HL-60 (cell line): Measurements from ENCODE around the gene KRT3.

ENCODE experiments used
- DNase-seq, 2 experiments: peaks; one replicate each; pipeline ENCODE4 v3.0.0-alpha.2; 2010 to 2020; ENCODE audit warnings: low read depth in 1 of 2, low spot score in 1 of 2
- H3K27ac ChIP-seq: fragments of 250-450 bp; sonication (Bioruptor Pico); replicated peaks from 2 replicates; pipeline ENCODE4 v1.5.1; 2020; ENCODE audit warnings: mild to moderate bottlenecking, moderate library complexity
- H3K27me3 ChIP-seq: fragments of 250-450 bp; sonication (Bioruptor Pico); 2 replicates; pipeline ENCODE4 v1.5.1; 2021; ENCODE audit warnings: mild to moderate bottlenecking, moderate library complexity; ENCODE audit not compliant: insufficient read depth, poor library complexity, severe bottlenecking
- H3K4me3 ChIP-seq: replicated peaks from 2 replicates; pipeline ENCODE4 v1.5.1; 2011; ENCODE audit warnings: mild to moderate bottlenecking, control low read depth, low read length; ENCODE audit not compliant: insufficient read depth
- GABPA ChIP-seq: IDR thresholded peaks from 2 replicates; pipeline ENCODE4 v1.6.1; 2012; ENCODE audit warnings: low read depth
- POLR2AphosphoS5 ChIP-seq: IDR thresholded peaks from 2 replicates; pipeline ENCODE4 v1.6.1; 2012; ENCODE audit warnings: low read depth
- SPI1 ChIP-seq: IDR thresholded peaks from 2 replicates; pipeline ENCODE4 v1.6.1; 2012; ENCODE audit warnings: low read depth, mild to moderate bottlenecking, borderline replicate concordance
- TF ChIP-seq, protein P1 (sequence below): IDR thresholded peaks from 2 replicates; pipeline ENCODE4 v1.6.1; 2012; ENCODE audit warnings: low read depth; ENCODE audit not compliant: insufficient replicate concordance
- TF ChIP-seq, protein P2 (sequence below): IDR thresholded peaks from one replicate; pipeline ENCODE4 v1.5.1; 2011; ENCODE audit warnings: low read length, control low read depth, inconsistent platforms; ENCODE audit not compliant: insufficient read depth

KRT3 gene

DNA sequence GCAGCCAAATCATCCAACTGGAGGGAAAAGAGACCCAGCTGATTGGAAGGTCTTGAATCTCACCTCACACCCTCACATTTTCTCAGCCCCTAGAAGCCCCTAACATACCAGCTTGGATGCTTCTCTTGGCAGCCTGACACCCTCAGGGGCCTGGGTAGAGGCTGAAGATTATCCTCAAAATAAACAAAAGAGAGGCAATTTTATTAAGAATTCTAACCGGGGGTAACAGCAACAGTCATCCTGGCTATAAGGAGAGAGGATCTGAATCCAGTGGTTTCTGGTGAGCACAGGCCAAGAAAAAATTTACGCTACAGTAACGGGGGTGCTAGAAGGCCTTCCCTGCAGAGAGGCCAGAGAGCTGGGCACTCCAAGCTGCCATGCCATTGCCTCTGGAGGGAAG, 40.4 kb downstream of the KRT3 start:
- no peak overlapping the region for H3K4me3 ChIP-seq
- TF ChIP-seq GABPA = no peak
- TF ChIP-seq, protein P1, sequence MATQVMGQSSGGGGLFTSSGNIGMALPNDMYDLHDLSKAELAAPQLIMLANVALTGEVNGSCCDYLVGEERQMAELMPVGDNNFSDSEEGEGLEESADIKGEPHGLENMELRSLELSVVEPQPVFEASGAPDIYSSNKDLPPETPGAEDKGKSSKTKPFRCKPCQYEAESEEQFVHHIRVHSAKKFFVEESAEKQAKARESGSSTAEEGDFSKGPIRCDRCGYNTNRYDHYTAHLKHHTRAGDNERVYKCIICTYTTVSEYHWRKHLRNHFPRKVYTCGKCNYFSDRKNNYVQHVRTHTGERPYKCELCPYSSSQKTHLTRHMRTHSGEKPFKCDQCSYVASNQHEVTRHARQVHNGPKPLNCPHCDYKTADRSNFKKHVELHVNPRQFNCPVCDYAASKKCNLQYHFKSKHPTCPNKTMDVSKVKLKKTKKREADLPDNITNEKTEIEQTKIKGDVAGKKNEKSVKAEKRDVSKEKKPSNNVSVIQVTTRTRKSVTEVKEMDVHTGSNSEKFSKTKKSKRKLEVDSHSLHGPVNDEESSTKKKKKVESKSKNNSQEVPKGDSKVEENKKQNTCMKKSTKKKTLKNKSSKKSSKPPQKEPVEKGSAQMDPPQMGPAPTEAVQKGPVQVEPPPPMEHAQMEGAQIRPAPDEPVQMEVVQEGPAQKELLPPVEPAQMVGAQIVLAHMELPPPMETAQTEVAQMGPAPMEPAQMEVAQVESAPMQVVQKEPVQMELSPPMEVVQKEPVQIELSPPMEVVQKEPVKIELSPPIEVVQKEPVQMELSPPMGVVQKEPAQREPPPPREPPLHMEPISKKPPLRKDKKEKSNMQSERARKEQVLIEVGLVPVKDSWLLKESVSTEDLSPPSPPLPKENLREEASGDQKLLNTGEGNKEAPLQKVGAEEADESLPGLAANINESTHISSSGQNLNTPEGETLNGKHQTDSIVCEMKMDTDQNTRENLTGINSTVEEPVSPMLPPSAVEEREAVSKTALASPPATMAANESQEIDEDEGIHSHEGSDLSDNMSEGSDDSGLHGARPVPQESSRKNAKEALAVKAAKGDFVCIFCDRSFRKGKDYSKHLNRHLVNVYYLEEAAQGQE = no peak
- TF ChIP-seq, protein P2, sequence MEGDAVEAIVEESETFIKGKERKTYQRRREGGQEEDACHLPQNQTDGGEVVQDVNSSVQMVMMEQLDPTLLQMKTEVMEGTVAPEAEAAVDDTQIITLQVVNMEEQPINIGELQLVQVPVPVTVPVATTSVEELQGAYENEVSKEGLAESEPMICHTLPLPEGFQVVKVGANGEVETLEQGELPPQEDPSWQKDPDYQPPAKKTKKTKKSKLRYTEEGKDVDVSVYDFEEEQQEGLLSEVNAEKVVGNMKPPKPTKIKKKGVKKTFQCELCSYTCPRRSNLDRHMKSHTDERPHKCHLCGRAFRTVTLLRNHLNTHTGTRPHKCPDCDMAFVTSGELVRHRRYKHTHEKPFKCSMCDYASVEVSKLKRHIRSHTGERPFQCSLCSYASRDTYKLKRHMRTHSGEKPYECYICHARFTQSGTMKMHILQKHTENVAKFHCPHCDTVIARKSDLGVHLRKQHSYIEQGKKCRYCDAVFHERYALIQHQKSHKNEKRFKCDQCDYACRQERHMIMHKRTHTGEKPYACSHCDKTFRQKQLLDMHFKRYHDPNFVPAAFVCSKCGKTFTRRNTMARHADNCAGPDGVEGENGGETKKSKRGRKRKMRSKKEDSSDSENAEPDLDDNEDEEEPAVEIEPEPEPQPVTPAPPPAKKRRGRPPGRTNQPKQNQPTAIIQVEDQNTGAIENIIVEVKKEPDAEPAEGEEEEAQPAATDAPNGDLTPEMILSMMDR = no peak
- no peak for TF ChIP-seq POLR2AphosphoS5
- no peak for TF ChIP-seq SPI1
- H3K27me3 ChIP-seq = no peaks in the 10 kb centered on the region
- no peak overlapping the region for H3K27ac ChIP-seq
- no peak for DNase-seq

DNA sequence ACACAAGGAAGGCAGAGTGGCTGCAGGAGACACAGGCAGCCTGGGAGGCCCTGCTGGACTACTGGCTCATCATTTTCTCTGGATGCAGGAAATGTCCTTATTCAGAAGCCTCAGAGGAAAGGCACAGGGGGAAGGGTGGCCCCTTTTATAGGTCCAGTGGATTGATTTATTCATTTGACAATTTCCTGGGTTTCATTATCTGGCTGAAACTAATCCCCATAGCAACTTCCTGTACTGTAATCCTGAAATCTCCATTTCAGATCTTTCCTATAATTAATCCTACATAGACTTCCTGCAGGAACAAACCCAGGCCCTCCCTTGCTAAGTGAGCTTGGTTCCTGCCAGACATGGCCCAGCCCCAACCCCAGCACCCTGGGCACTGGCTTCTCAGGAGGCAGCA, 41.8 kb downstream of the KRT3 start:
- no peaks in the 10 kb centered on the region for H3K27me3 ChIP-seq
- no peak for TF ChIP-seq SPI1
- TF ChIP-seq, protein P1 = no peak
- TF ChIP-seq, protein P2 = no peak
- no peak for DNase-seq

DNA sequence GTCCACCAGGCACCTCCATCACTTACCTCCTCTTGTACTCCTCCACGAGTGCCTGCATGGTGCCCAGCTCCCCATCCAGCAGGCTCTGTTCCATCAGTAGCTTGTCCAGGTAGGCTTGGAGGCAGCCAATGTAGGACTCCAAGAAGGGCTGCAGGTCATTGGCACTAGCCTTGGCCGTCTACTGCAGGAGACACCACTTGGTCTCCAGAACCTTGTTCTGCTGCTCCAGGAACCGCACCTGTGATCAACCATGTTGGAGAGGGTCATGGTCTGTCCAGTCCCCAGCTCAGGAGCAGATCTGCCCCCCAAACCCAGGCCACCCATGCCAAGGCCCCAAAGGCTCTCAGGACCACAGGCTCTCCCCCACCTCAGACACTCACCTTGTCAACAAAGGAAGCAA, 42.6 kb downstream of the KRT3 start:
- Histone ChIP-seq H3K4me3 (no peak overlapping the region), H3K27ac (no peak overlapping the region), H3K27me3 (no peaks in the 10 kb centered on the region)
- DNase-seq = no peak
- TF ChIP-seq POLR2AphosphoS5 (no peak), GABPA (no peak), SPI1 (no peak)
- TF ChIP-seq, protein P2 = no peak
- TF ChIP-seq, protein P1 = no peak

More for the DNA sequence above, 41.8 kb downstream of the KRT3 start:
- no peak overlapping the region for H3K4me3 ChIP-seq
- H3K27ac ChIP-seq = no peak overlapping the region
